Endothelial cell of umbilical vein (primary cell): Measurements from ENCODE around the gene OVOL2. TPM values are rescaled to one million over a fixed set of nuclear protein-coding genes. Genes with fewer than 3 reads are reported as not detected.

Source experiments
- BruUV-seq: library from RNA; stranded (reverse); fragments of 400-500 nt; replicated peaks from 2 replicates; lab custom pipeline; 2021; lab: Mats Ljungman, UMichigan
- CTCF ChIA-PET: fragments of 300-600, 350-600 bp; sonication (Branson Sonifier 250); formaldehyde crosslinking; loops from one replicate; lab custom pipeline; 2021; ENCODE audit warnings: antibody characterized with exemption, inconsistent platforms; lab: Charles Lee
- POLR2A ChIA-PET: fragments of 300-600, 350-600 bp; sonication (Branson Sonifier 250); formaldehyde crosslinking; loops from one replicate; lab custom pipeline; 2021; ENCODE audit warnings: antibody characterized with exemption, inconsistent platforms; lab: Charles Lee
- DNase-seq: peaks from one replicate; pipeline ENCODE4 v3.0.0-alpha.2; 2011; ENCODE audit warnings: low read depth, low spot score
- FAIRE-seq: peaks from 2 replicates; lab custom pipeline; 2011; peaks lifted over from hg19 to GRCh38; lab: Jason Lieb, UNC
- H2AFZ ChIP-seq: 2 replicates; pipeline ENCODE4 v1.6.0; 2012; ENCODE audit warnings: low read depth, low read length, control low read depth, inconsistent platforms
- H3K27ac ChIP-seq: 2 replicates; pipeline ENCODE4 v1.5.1; 2011; ENCODE audit warnings: low read depth, mild to moderate bottlenecking, control low read depth, low read length, moderate library complexity; ENCODE audit not compliant: insufficient read depth
- H3K27me3 ChIP-seq, 2 experiments: 2 replicates each; pipeline versions ENCODE4 v1.6.0 to v1.6.1; 2011; ENCODE audit warnings: low read length in 2 of 2, mixed read lengths in 1 of 2; ENCODE audit not compliant: control insufficient read depth in 2 of 2, insufficient read depth in 2 of 2
- H3K36me3 ChIP-seq, 2 experiments: 2 replicates in 1 of 2; 3 replicates in 1 of 2; pipeline ENCODE4 v1.5.1; 2011; ENCODE audit warnings: low read length in 2 of 2, mild to moderate bottlenecking in 1 of 2, moderate library complexity in 1 of 2; ENCODE audit not compliant: control insufficient read depth in 2 of 2, insufficient read depth in 2 of 2; ENCODE audit errors: extremely low read depth in 1 of 2
- H3K4me1 ChIP-seq: 3 replicates; pipeline ENCODE4 v1.5.1; 2011; ENCODE audit warnings: mild to moderate bottlenecking, low read length; ENCODE audit not compliant: control insufficient read depth, insufficient read depth; ENCODE audit errors: extremely low read depth
- H3K4me2 ChIP-seq: 2 replicates; pipeline ENCODE4 v1.6.1; 2011; ENCODE audit warnings: low read length, control low read depth, mixed read lengths; ENCODE audit not compliant: insufficient read depth
- H3K4me3 ChIP-seq, 3 experiments: fragments of 200-600 bp in 1 of 3; sonication (generic), shearing (Covaris generic) in 1 of 3; replicated peaks in 1 of 3; 2 replicates each; pipeline ENCODE4 v1.5.1; 2011 to 2016; ENCODE audit warnings: control low read depth in 3 of 3, low read length in 3 of 3, mild to moderate bottlenecking in 2 of 3, inconsistent platforms in 1 of 3, low read depth in 1 of 3, moderate library complexity in 1 of 3; ENCODE audit not compliant: insufficient read depth in 1 of 3
- H3K79me2 ChIP-seq: 2 replicates; pipeline ENCODE4 v1.6.0; 2012; ENCODE audit warnings: low read length, inconsistent platforms; ENCODE audit not compliant: control insufficient read depth, insufficient read depth
- H3K9ac ChIP-seq: replicated peaks from 2 replicates; pipeline ENCODE3; 2011; ENCODE audit warnings: low read length, control low read depth; ENCODE audit not compliant: insufficient read depth; ENCODE audit errors: extremely low read depth
- H3K9me1 ChIP-seq: replicated peaks from 3 replicates; pipeline ENCODE4 v1.6.0; 2011; ENCODE audit warnings: mild to moderate bottlenecking, low read length; ENCODE audit not compliant: control insufficient read depth, insufficient read depth; ENCODE audit errors: extremely low read depth
- H3K9me3 ChIP-seq: replicated peaks from 2 replicates; pipeline ENCODE4 v1.5.1; 2012; ENCODE audit warnings: low read length, inconsistent platforms; ENCODE audit not compliant: control insufficient read depth, insufficient read depth
- H4K20me1 ChIP-seq: replicated peaks from 2 replicates; pipeline ENCODE3; 2011; ENCODE audit warnings: mild to moderate bottlenecking, low read length; ENCODE audit not compliant: control insufficient read depth, insufficient read depth; ENCODE audit errors: extremely low read depth
- CTCF ChIP-seq, 2 donors: IDR thresholded peaks; 1 replicate in 1 of 2; 2 replicates in 1 of 2; pipeline ENCODE4 v1.5.1; 2011; ENCODE audit warnings: low read length in 2 of 2, mild to moderate bottlenecking in 2 of 2, moderate library complexity in 2 of 2, control low read depth in 1 of 2, inconsistent platforms in 1 of 2, low read depth in 1 of 2; ENCODE audit not compliant: insufficient read depth in 1 of 2; ENCODE audit errors: extremely low read depth in 1 of 2
- EZH2 ChIP-seq: IDR thresholded peaks from 2 replicates; pipeline ENCODE4 v1.6.1; 2012; ENCODE audit warnings: borderline replicate concordance, low read depth, mild to moderate bottlenecking, moderate library complexity, low read length, inconsistent platforms; ENCODE audit not compliant: severe bottlenecking
- FOS ChIP-seq: IDR thresholded peaks from 2 replicates; pipeline ENCODE4 v1.6.1; 2011; ENCODE audit warnings: mild to moderate bottlenecking, low read length, moderate library complexity, borderline replicate concordance; ENCODE audit not compliant: insufficient read depth
- GATA2 ChIP-seq: IDR thresholded peaks from 2 replicates; pipeline ENCODE4 v1.7.0; 2011; ENCODE audit warnings: low read depth, mild to moderate bottlenecking, moderate library complexity, mixed read lengths, low read length; ENCODE audit not compliant: insufficient read length, insufficient read depth
- JUN ChIP-seq: IDR thresholded peaks from 2 replicates; pipeline ENCODE4 v1.6.1; 2011; ENCODE audit warnings: borderline replicate concordance, low read depth; ENCODE audit not compliant: insufficient read length, insufficient read depth
- MYC ChIP-seq: IDR thresholded peaks from one replicate; pipeline ENCODE4 v1.6.1; 2011; ENCODE audit warnings: mild to moderate bottlenecking, low read depth, low read length
- POLR2A ChIP-seq: IDR thresholded peaks from 2 replicates; pipeline ENCODE4 v1.6.1; 2012; ENCODE audit warnings: low read depth, mild to moderate bottlenecking, control low read depth, low read length
- POLR2AphosphoS5 ChIP-seq: IDR thresholded peaks from 2 replicates; pipeline ENCODE4 v1.6.1; 2012; ENCODE audit warnings: low read depth, mild to moderate bottlenecking, control low read depth, low read length, moderate library complexity; ENCODE audit not compliant: insufficient read depth
- dilution Hi-C: fragments of 300-500 bp; cut with MboI; formaldehyde crosslinking; loops from one replicate; pipeline ENCODE4 v1.15.0; 2019; ENCODE audit warnings: low sequenced_read_pairs; ENCODE audit not compliant: extremely low pct_ligation_motif_present
- intact Hi-C: fragments of 100-400 bp; cut with micrococcal nuclease; formaldehyde crosslinking; loops from one replicate; pipeline ENCODE4 v1.10.0; 2022
- polyA plus RNA-seq, 4 experiments: library from polyadenylated mRNA; depleted of rRNA in 3 of 4; stranded (reverse) in 3 of 4; unstranded in 1 of 4; fragments of >200 nt; gene quantifications; 2 replicates each; pipeline versions ENCODE4 v1.2.1 to v1.2.3, GENCODE V29; 2011 to 2012; ENCODE audit warnings: missing spikeins in 1 of 4
- total RNA-seq: library from RNA; stranded (reverse); gene quantifications from 2 replicates; pipeline ENCODE4 v1.2.3, GENCODE V29; 2021
- TF ChIP-seq, protein P1 (sequence below): IDR thresholded peaks from 2 replicates; pipeline ENCODE4 v1.6.1; 2011; ENCODE audit not compliant: insufficient read depth, insufficient read length

The OVOL2 gene
- total and polyA plus RNA-seq, 2 donors (not counting 3 experiments of a cell fraction or from before 2014, with no cell fraction given): not detected

DNA sequence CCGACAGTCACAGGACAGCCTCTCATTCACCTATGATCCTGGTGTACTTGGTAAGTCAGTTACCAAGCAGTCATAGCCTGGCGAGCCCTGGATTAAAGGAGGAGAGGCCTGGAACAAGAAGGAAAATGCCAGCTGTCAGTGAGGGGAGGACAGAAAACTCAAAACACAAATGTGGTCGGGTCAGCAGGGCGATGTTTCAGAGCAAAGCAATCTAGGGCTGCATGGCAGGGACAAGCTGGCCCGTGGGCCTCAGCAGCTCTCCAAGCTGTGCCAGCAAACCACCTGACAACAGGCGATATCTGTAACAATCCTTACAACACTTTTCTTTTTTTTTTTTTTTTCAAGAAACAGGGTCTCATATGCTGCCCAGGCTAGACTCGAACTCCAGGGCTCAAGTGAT is 48.6 kb downstream of the OVOL2 start:
- H3K9me3 ChIP-seq: no peaks in the 10 kb centered on the region
- no peak overlapping the region for H3K9ac ChIP-seq
- POLR2A ChIA-PET: no interaction called here
- no peak overlapping the region for H3K27ac ChIP-seq
- H2AFZ ChIP-seq: no peak overlapping the region
- no peaks in the 10 kb centered on the region for H4K20me1 ChIP-seq
- H3K4me2 ChIP-seq: no peak overlapping the region
- no peaks in the 10 kb centered on the region for H3K36me3 ChIP-seq
- H3K4me1 ChIP-seq: no peaks in the 10 kb centered on the region
- FAIRE-seq (no peak), DNase-seq (no peak)
- CTCF ChIA-PET: no interaction called here
- no peak for TF ChIP-seq CTCF (IDR thresholded peaks at IDR 0.05; ENCODE audit: extremely low read depth in 1 of 2, insufficient read depth in 1 of 2, low read depth in 1 of 2, low read length in 2 of 2)
- TF ChIP-seq MYC: no peak
- no peak for TF ChIP-seq JUN
- no peak for TF ChIP-seq GATA2
- no peak for TF ChIP-seq POLR2AphosphoS5
- TF ChIP-seq, protein P1, sequence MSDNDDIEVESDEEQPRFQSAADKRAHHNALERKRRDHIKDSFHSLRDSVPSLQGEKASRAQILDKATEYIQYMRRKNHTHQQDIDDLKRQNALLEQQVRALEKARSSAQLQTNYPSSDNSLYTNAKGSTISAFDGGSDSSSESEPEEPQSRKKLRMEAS: no peak
- TF ChIP-seq POLR2A: no peak
- TF ChIP-seq FOS: no peak
- TF ChIP-seq EZH2: no peak
- no peaks in the 10 kb centered on the region for H3K27me3 ChIP-seq
- no TSS peak for BruUV-seq
- dilution Hi-C loops (no loop called here), intact Hi-C loops (no loop called here)
- H3K79me2 ChIP-seq: no peaks in the 10 kb centered on the region
- H3K4me3 ChIP-seq: no peak overlapping the region
- no peaks in the 10 kb centered on the region for H3K9me1 ChIP-seq
